A375 (cell line): ENCODE data around the gene PDK1. TPM values are rescaled to one million over a fixed set of nuclear protein-coding genes. Genes with fewer than 3 reads are reported as not detected.

Source experiments
- small RNA-seq: library from RNA; depleted of rRNA; stranded (forward); fragments of <200 nt; gene quantifications from one replicate; pipeline ENCODE3, GENCODE V24; 2014
- total RNA-seq: library from RNA; depleted of rRNA; stranded (reverse); fragments of >200 nt; shearing (Covaris generic); gene quantifications from 2 replicates; pipeline ENCODE4 v1.2.3, GENCODE V29; 2014; rRNA removed

Gene PDK1
- total RNA-seq, result 19.2 and 22.3 TPM in 2 replicates

DNA sequence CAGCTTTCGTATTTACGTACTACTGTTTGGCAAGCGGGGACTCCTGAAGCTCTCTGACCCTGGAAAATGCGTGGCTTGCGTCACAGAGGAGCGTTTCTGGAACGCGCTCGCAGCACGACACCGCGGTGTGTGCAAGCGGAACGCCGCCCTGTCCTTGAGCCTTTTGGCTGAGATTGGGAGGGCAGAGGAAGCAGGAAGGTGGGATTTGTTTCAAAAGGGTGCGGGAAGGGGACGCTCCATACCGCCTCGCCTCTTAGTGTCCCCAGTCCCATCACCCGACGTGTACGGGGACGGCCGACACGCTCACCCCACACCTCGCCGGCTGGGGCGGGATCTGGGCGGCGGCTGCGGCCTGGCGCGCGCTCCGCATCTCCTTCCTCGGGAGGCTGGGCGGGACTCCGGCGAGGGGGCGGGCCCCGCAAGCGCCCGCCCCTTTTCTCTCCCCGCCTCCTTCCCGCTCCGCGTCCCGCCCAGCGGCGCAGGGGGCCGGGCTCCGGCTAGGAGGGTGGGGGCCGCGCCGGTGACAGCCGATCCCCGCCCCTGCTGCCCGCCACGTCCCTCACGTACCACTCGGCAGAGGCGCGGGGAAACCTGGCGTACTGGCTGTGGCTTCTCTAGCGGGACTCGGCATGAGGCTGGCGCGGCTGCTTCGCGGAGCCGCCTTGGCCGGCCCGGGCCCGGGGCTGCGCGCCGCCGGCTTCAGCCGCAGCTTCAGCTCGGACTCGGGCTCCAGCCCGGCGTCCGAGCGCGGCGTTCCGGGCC lies at the start of gene PDK1:
TSS of gene PDK1 (plus strand) at position 569 of the 762 bp plus-strand sequence. CDS start at position 630, 61 bp downstream.

Small RNA genes within 50 kb of the gene (small RNA-seq; reads per million reads assigned to genes)
- not detected for gene RF00019

Other genes starting within 250 kb of the PDK1 start
- 179 and 180 TPM in 2 replicates for gene ITGA6, start 128.5 kb upstream of the PDK1 start, total RNA-seq
- 0.53 and 2.2 TPM in 2 replicates for gene RAPGEF4, start 179.8 kb downstream of the PDK1 start, total RNA-seq